ENCODE measurements around the gene PDE11A.
"Not testable (repeated sequence)": the region's sequence is repeated elsewhere in the genome, so short reads cannot be mapped to it uniquely, and the experiment has no call there.

Gene PDE11A

DNA sequence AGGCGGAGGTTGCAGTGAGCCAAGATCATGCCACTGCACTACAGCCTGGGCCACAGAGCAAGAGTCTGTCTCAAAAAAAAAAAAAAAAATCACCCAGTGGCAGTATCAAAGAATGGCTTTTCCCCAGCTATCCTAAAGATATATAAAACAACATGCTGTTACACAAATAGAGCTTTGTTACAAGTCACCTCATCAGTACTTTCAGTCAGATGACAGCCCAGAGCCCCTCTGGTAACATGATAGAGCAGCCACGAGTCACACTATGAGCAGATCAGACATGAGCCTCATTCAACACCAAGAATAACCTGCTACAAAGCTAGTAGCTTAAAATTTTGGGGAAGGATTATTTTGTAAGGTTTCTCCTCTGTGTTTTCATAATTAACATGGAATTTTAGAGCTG lies 25.2 kb downstream of the PDE11A start:
- H3K79me2 ChIP-seq = no peaks in the 10 kb centered on the region
- H3K27ac ChIP-seq = no peak overlapping the region
- no peak overlapping the region for H2AFZ ChIP-seq
- TF ChIP-seq, protein P1, sequence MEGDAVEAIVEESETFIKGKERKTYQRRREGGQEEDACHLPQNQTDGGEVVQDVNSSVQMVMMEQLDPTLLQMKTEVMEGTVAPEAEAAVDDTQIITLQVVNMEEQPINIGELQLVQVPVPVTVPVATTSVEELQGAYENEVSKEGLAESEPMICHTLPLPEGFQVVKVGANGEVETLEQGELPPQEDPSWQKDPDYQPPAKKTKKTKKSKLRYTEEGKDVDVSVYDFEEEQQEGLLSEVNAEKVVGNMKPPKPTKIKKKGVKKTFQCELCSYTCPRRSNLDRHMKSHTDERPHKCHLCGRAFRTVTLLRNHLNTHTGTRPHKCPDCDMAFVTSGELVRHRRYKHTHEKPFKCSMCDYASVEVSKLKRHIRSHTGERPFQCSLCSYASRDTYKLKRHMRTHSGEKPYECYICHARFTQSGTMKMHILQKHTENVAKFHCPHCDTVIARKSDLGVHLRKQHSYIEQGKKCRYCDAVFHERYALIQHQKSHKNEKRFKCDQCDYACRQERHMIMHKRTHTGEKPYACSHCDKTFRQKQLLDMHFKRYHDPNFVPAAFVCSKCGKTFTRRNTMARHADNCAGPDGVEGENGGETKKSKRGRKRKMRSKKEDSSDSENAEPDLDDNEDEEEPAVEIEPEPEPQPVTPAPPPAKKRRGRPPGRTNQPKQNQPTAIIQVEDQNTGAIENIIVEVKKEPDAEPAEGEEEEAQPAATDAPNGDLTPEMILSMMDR (IDR thresholded peaks at IDR 0.05) = no peak
- H3K4me1 ChIP-seq = no peaks in the 10 kb centered on the region
- H3K4me3 ChIP-seq (ENCODE audit: low read depth, low read length) = no peak overlapping the region
- no peak overlapping the region for H3K9ac ChIP-seq
- no peak overlapping the region for H3K4me2 ChIP-seq (ENCODE audit: low read length)
- no peaks in the 10 kb centered on the region for H3K27me3 ChIP-seq (ENCODE audit: control insufficient read depth, insufficient read depth, low read length)
- no peaks in the 10 kb centered on the region for H3K9me3 ChIP-seq (ENCODE audit: control insufficient read depth, low read length)
- H3K36me3 ChIP-seq (ENCODE audit: control insufficient read depth, insufficient read depth, low read length) = no peaks in the 10 kb centered on the region

DNA sequence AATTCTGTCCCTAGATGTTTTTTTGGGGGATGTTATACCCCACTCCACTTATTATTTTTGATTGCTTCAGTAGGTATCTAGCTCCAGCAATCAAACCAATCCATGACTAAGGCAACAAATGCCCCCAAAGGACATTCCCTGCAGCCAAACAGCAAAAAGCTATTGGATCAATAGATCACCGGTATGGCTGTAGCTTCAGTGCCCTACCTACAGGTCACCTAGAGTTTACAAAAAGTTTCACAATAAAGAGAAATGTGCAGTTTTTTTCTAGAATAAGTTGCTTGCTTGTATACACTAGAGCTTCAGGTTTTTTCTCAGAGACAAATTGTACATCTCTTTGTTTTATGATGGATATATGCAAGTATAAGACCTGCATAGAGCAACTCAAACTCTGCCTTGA lies 27.7 kb downstream of the PDE11A start:
- H3K4me2 ChIP-seq (ENCODE audit: low read length) = no peak overlapping the region
- H3K79me2 ChIP-seq = peaks cover 5% of the 10 kb centered on the region
- H3K36me3 ChIP-seq (ENCODE audit: control insufficient read depth, insufficient read depth, low read length) = no peaks in the 10 kb centered on the region

DNA sequence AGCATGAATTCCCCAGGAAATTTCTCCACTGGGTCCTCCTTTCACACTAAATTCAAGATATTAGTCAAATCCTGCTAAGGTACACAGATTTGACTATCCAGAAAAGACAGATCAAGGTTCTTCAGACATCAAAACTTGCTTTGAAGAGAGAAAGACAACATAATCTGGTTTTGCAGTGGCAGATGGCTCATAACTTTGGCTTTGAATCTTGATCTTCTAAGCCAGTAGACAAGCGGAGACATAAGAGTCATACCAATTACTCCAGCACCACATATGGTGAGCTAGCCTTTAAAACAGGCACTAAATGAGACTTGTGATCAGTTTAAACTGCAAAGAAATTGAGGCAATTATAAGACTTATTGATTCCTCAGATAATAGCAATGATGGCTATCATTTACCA lies 29.3 kb downstream of the PDE11A start:
- H3K36me3 ChIP-seq (ENCODE audit: control insufficient read depth, insufficient read depth, low read length) = no peaks in the 10 kb centered on the region
- no peak overlapping the region for H3K9ac ChIP-seq
- H2AFZ ChIP-seq = no peak overlapping the region
- no peak overlapping the region for H3K4me3 ChIP-seq (ENCODE audit: low read depth, low read length)
- no peak overlapping the region for H3K4me2 ChIP-seq (ENCODE audit: low read length)
- no peaks in the 10 kb centered on the region for H3K27me3 ChIP-seq (ENCODE audit: control insufficient read depth, insufficient read depth, low read length)
- TF ChIP-seq, protein P1 (IDR thresholded peaks at IDR 0.05) = no peak
- no peak overlapping the region for H3K27ac ChIP-seq
- H3K79me2 ChIP-seq = peaks cover 8% of the 10 kb centered on the region
- no peaks in the 10 kb centered on the region for H3K9me3 ChIP-seq (ENCODE audit: control insufficient read depth, low read length)
- no peaks in the 10 kb centered on the region for H3K4me1 ChIP-seq

More for the DNA sequence above, 27.7 kb downstream of the PDE11A start:
- no peak overlapping the region for H3K4me3 ChIP-seq (ENCODE audit: low read depth, low read length)
- H3K4me1 ChIP-seq = no peaks in the 10 kb centered on the region
- H3K9ac ChIP-seq = no peak overlapping the region
- no peak overlapping the region for H3K27ac ChIP-seq
- no peak overlapping the region for H2AFZ ChIP-seq
- TF ChIP-seq, protein P1 (IDR thresholded peaks at IDR 0.05) = no peak
- H3K27me3 ChIP-seq (ENCODE audit: control insufficient read depth, insufficient read depth, low read length) = no peaks in the 10 kb centered on the region
- H3K9me3 ChIP-seq (ENCODE audit: control insufficient read depth, low read length) = no peaks in the 10 kb centered on the region

DNA sequence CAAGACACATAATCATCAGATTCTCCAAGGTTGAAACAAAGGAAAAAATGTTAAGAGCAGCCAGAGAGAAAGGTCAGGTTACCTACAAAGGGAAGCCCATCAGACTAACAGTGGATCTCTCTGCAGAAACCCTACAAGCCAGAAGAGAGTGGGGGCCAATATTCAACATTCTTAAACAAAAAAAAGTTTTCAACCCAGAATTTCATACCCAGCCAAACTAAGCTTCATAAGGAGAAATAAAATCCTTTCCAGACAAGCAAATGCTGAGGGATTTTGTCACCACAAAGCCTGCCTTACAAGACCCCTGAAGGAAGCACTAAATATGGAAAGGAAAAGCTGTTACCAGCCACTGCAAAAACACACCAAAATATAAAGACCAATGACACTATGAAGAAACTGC lies 39.0 kb downstream of the PDE11A start:
- H3K79me2 ChIP-seq = peaks cover 13% of the 10 kb centered on the region
- not testable (repeated sequence) for H3K9ac ChIP-seq; H3K9me3 ChIP-seq (ENCODE audit: control insufficient read depth, low read length); H3K4me1 ChIP-seq; H3K27ac ChIP-seq; H3K36me3 ChIP-seq (ENCODE audit: control insufficient read depth, insufficient read depth, low read length); H2AFZ ChIP-seq; H3K27me3 ChIP-seq (ENCODE audit: control insufficient read depth, insufficient read depth, low read length); H3K4me2 ChIP-seq (ENCODE audit: low read length); H3K4me3 ChIP-seq (ENCODE audit: low read depth, low read length)

DNA sequence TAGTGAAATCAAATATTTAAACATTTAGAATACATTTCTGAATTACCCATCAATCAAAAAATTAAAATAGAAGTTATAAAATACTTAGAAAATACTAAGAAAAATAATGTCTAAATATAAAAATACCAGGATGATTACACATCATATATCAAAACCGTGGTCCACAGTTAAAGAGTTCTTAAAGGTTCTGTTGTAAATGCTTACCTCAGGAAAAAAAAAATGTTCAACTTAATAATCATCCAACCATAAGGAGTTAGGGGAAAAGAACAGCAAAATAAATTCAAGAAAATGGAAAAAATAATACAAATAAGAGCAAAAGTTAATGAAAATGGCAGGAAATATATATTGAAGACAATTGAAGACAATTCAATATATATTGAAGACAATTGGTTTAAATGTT lies 43.2 kb downstream of the PDE11A start:
- Histone ChIP-seq H2AFZ (no peak overlapping the region), H3K27ac (no peak overlapping the region), H3K9me3 (ENCODE audit: control insufficient read depth, low read length) (no peaks in the 10 kb centered on the region), H3K36me3 (ENCODE audit: control insufficient read depth, insufficient read depth, low read length) (no peaks in the 10 kb centered on the region), H3K4me3 (ENCODE audit: low read depth, low read length) (no peak overlapping the region), H3K4me2 (ENCODE audit: low read length) (no peak overlapping the region), H3K27me3 (ENCODE audit: control insufficient read depth, insufficient read depth, low read length) (no peaks in the 10 kb centered on the region), H3K9ac (no peak overlapping the region), H3K79me2 (no peaks in the 10 kb centered on the region), H3K4me1 (peaks cover 5% of the 10 kb centered on the region)
- TF ChIP-seq, protein P1 (IDR thresholded peaks at IDR 0.05) = no peak

Measured in parathyroid adenoma (tissue), 2 donors.